ENCODE measurements around the gene HYAL4. TPM values are rescaled to one million over a fixed set of nuclear protein-coding genes. Genes with fewer than 3 reads are reported as not detected.
"Not testable (repeated sequence)": the region's sequence is repeated elsewhere in the genome, so short reads cannot be mapped to it uniquely, and the experiment has no call there.

HYAL4 gene
- polyA plus RNA-seq, 3 donors = not detected

GRCh38 chr7:123849855-123850254 is 4.9 kb downstream of the HYAL4 start:
- H3K4me3 ChIP-seq (replicated peaks in 1 of 3; ENCODE audit: low read depth in 2 of 3, low read length in 3 of 3) = no peak overlapping the region
- WGBS (ENCODE audit: insufficient coverage) = no CpG with 5 or more reads among the region's 1 CpG
- no peak for TF ChIP-seq CTCF (IDR thresholded peaks at IDR 0.05)
- H3K79me2 ChIP-seq (ENCODE audit: insufficient read depth, low read length) = no peaks in the 10 kb centered on the region
- peaks cover 2 to 3% (median 2%) of the 10 kb centered on the region in 3 donors for H3K27me3 Mint-ChIP-seq (ENCODE audit: low read depth in 3 of 3)
- H3K9me3 ChIP-seq (replicated peaks in 1 of 2; ENCODE audit: control insufficient read depth in 1 of 2, insufficient read depth in 1 of 2, low read length in 2 of 2) = no peaks in the 10 kb centered on the region
- no peak for DNase-seq
- H3K36me3 ChIP-seq (replicated peaks in 1 of 2; ENCODE audit: control insufficient read depth in 1 of 2, insufficient read depth in 2 of 2, low read length in 2 of 2) = no peaks in the 10 kb centered on the region
- H4K20me1 ChIP-seq (ENCODE audit: insufficient read depth, low read length) = no peaks in the 10 kb centered on the region
- H3K27ac Mint-ChIP-seq = no peak overlapping the region
- H3K27me3 ChIP-seq (ENCODE audit: control insufficient read depth in 2 of 2, insufficient read depth in 2 of 2, low read length in 2 of 2) = no peaks in the 10 kb centered on the region
- no peaks in the 10 kb centered on the region for H3K4me1 ChIP-seq (ENCODE audit: control insufficient read depth in 1 of 2, insufficient read depth in 2 of 2, low read length in 2 of 2)
- H3K36me3 Mint-ChIP-seq = no peaks in the 10 kb centered on the region
- H3K9ac ChIP-seq (ENCODE audit: insufficient read depth, low read length, poor library complexity, severe bottlenecking) = no peak overlapping the region
- no peak overlapping the region for H3K4me2 ChIP-seq (replicated peaks; ENCODE audit: extremely low read depth, low read length, poor library complexity, severe bottlenecking)
- peaks cover 0 to 12% (median 7%) of the 10 kb centered on the region in 7 donors for H3K9me3 Mint-ChIP-seq
- H3K4me3 Mint-ChIP-seq = no peak overlapping the region
- no peak overlapping the region for H2AFZ ChIP-seq (ENCODE audit: insufficient read depth, low read depth, low read length, poor library complexity, severe bottlenecking)
- no peak overlapping the region for H3K27ac ChIP-seq (ENCODE audit: low read depth in 1 of 2, low read length in 2 of 2)
- intact Hi-C loops (cut with micrococcal nuclease) = loop anchor here in 1 of 2 donors (5.0 kb wide), 1 partner anchor 48 kb away; no protein-coding TSS in a partner anchor
- no peaks in the 10 kb centered on the region for H3K4me1 Mint-ChIP-seq

GRCh38 chr7:123851404-123851803 is 6.4 kb downstream of the HYAL4 start:
- H3K27ac ChIP-seq (ENCODE audit: low read depth in 1 of 2, low read length in 2 of 2); H3K36me3 Mint-ChIP-seq; H3K36me3 ChIP-seq (replicated peaks in 1 of 2; ENCODE audit: control insufficient read depth in 1 of 2, insufficient read depth in 2 of 2, low read length in 2 of 2); H3K9ac ChIP-seq (ENCODE audit: insufficient read depth, low read length, poor library complexity, severe bottlenecking); H3K4me3 ChIP-seq (replicated peaks in 1 of 3; ENCODE audit: low read depth in 2 of 3, low read length in 3 of 3); H3K27me3 ChIP-seq (ENCODE audit: control insufficient read depth in 2 of 2, insufficient read depth in 2 of 2, low read length in 2 of 2); H3K4me1 Mint-ChIP-seq; H2AFZ ChIP-seq (ENCODE audit: insufficient read depth, low read depth, low read length, poor library complexity, severe bottlenecking); H3K79me2 ChIP-seq (ENCODE audit: insufficient read depth, low read length); H3K4me1 ChIP-seq (ENCODE audit: control insufficient read depth in 1 of 2, insufficient read depth in 2 of 2, low read length in 2 of 2); H3K4me2 ChIP-seq (replicated peaks; ENCODE audit: extremely low read depth, low read length, poor library complexity, severe bottlenecking); H3K27me3 Mint-ChIP-seq (ENCODE audit: low read depth in 3 of 3); H3K4me3 Mint-ChIP-seq; H3K27ac Mint-ChIP-seq; DNase-seq; H3K9me3 ChIP-seq (replicated peaks in 1 of 2; ENCODE audit: control insufficient read depth in 1 of 2, insufficient read depth in 1 of 2, low read length in 2 of 2); H4K20me1 ChIP-seq (ENCODE audit: insufficient read depth, low read length): not testable (repeated sequence)
- peaks cover 6 to 20% (median 9%) of the 10 kb centered on the region in 7 donors for H3K9me3 Mint-ChIP-seq
- intact Hi-C loops (cut with micrococcal nuclease) = loop anchor here in 1 of 2 donors (5.0 kb wide), 1 partner anchor 49 kb away; no protein-coding TSS in a partner anchor
- WGBS (ENCODE audit: insufficient coverage) = no CpG with 5 or more reads among the region's 5 CpGs

- H3K4me3 ChIP-seq (replicated peaks in 1 of 3; ENCODE audit: low read depth in 2 of 3, low read length in 3 of 3); H3K4me1 Mint-ChIP-seq; H3K4me3 Mint-ChIP-seq; H3K27me3 Mint-ChIP-seq (ENCODE audit: low read depth in 3 of 3); H3K4me1 ChIP-seq (ENCODE audit: control insufficient read depth in 1 of 2, insufficient read depth in 2 of 2, low read length in 2 of 2); H3K27ac ChIP-seq (ENCODE audit: low read depth in 1 of 2, low read length in 2 of 2); H3K27me3 ChIP-seq (ENCODE audit: control insufficient read depth in 2 of 2, insufficient read depth in 2 of 2, low read length in 2 of 2); H2AFZ ChIP-seq (ENCODE audit: insufficient read depth, low read depth, low read length, poor library complexity, severe bottlenecking); H3K36me3 ChIP-seq (replicated peaks in 1 of 2; ENCODE audit: control insufficient read depth in 1 of 2, insufficient read depth in 2 of 2, low read length in 2 of 2); H3K4me2 ChIP-seq (replicated peaks; ENCODE audit: extremely low read depth, low read length, poor library complexity, severe bottlenecking); DNase-seq; H4K20me1 ChIP-seq (ENCODE audit: insufficient read depth, low read length); H3K79me2 ChIP-seq (ENCODE audit: insufficient read depth, low read length); H3K36me3 Mint-ChIP-seq; H3K9ac ChIP-seq (ENCODE audit: insufficient read depth, low read length, poor library complexity, severe bottlenecking); H3K9me3 ChIP-seq (replicated peaks in 1 of 2; ENCODE audit: control insufficient read depth in 1 of 2, insufficient read depth in 1 of 2, low read length in 2 of 2); H3K27ac Mint-ChIP-seq: not testable (repeated sequence)
- H3K9me3 Mint-ChIP-seq = peaks cover 6 to 23% (median 12%) of the 10 kb centered on the region in 7 donors
- intact Hi-C loops (cut with micrococcal nuclease) = loop anchor here in 1 of 2 donors (5.0 kb wide), 1 partner anchor 52 kb away; no protein-coding TSS in a partner anchor
- WGBS (ENCODE audit: insufficient coverage) = 78% methylated on average over 1 of the region's 2 CpGs
Measured at GRCh38 chr7:123854291-123854690, 9.3 kb downstream of the HYAL4 start.

- DNase-seq; H3K27ac ChIP-seq (ENCODE audit: low read depth in 1 of 2, low read length in 2 of 2); H3K4me1 ChIP-seq (ENCODE audit: control insufficient read depth in 1 of 2, insufficient read depth in 2 of 2, low read length in 2 of 2); H3K4me1 Mint-ChIP-seq; H3K36me3 ChIP-seq (replicated peaks in 1 of 2; ENCODE audit: control insufficient read depth in 1 of 2, insufficient read depth in 2 of 2, low read length in 2 of 2); intact Hi-C loops (cut with micrococcal nuclease); H3K27me3 ChIP-seq (ENCODE audit: control insufficient read depth in 2 of 2, insufficient read depth in 2 of 2, low read length in 2 of 2); H3K4me3 Mint-ChIP-seq; H3K9me3 ChIP-seq (replicated peaks in 1 of 2; ENCODE audit: control insufficient read depth in 1 of 2, insufficient read depth in 1 of 2, low read length in 2 of 2); H3K36me3 Mint-ChIP-seq; H3K27ac Mint-ChIP-seq; H3K4me2 ChIP-seq (replicated peaks; ENCODE audit: extremely low read depth, low read length, poor library complexity, severe bottlenecking); H3K9ac ChIP-seq (ENCODE audit: insufficient read depth, low read length, poor library complexity, severe bottlenecking); H2AFZ ChIP-seq (ENCODE audit: insufficient read depth, low read depth, low read length, poor library complexity, severe bottlenecking); H3K27me3 Mint-ChIP-seq (ENCODE audit: low read depth in 3 of 3); H4K20me1 ChIP-seq (ENCODE audit: insufficient read depth, low read length); H3K4me3 ChIP-seq (replicated peaks in 1 of 3; ENCODE audit: low read depth in 2 of 3, low read length in 3 of 3); H3K79me2 ChIP-seq (ENCODE audit: insufficient read depth, low read length): not testable (repeated sequence)
- peaks cover 8 to 25% (median 17%) of the 10 kb centered on the region in 7 donors for H3K9me3 Mint-ChIP-seq
- 57% methylated on average over 1 of the region's 1 CpG for WGBS (ENCODE audit: insufficient coverage)
Measured at GRCh38 chr7:123856428-123856827, 11.5 kb downstream of the HYAL4 start.
